ENCODE measurements around the gene LRRC73.
"Not testable (repeated sequence)": the region's sequence is repeated elsewhere in the genome, so short reads cannot be mapped to it uniquely, and the experiment has no call there.

LRRC73 gene

GRCh38 chr6:43459535-43459934, 50.6 kb downstream of the LRRC73 start:
- DNase-seq = no peak

DNA sequence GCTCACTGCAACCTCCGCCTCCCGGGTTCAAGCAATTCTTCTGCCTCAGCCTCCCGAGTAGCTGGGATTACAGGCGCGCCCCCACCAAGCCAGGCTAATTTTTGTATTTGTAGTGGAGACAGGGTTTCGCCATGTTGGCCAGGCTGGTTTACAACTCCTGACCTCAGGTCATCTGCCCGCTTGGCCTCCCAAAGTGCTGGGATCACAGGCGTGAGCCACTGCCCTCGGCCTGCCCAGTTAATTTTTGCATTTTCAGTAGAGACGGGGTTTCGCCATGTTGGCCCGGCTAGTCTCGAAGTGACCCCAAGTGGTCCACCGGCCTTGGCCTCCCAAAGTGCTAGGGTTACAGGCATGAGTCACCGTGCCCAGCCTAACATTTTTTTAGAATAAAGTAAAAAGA, 52.0 kb downstream of the LRRC73 start:
- DNase-seq = not testable (repeated sequence)

- no peak for DNase-seq
These were observed 52.5 kb downstream of the LRRC73 start for GRCh38 chr6:43457643-43458042.

All from cortex of kidney (tissue), 1 donor.